Kidney (tissue), 14 donors: ENCODE measurements around the gene SLC23A1. TPM values are rescaled to one million over a fixed set of nuclear protein-coding genes. Genes with fewer than 3 reads are reported as not detected.
"Not testable (repeated sequence)": the region's sequence is repeated elsewhere in the genome, so short reads cannot be mapped to it uniquely, and the experiment has no call there.

Experiments
- DNase-seq, 5 donors: peaks; one replicate each; pipeline ENCODE4 v3.0.0-alpha.2; 2013 to 2020
- FAIRE-seq: peaks from 2 replicates; lab custom pipeline; 2012; peaks lifted over from hg19 to GRCh38; lab: Jason Lieb, UNC
- H3K27ac ChIP-seq, 2 donors: one replicate each; pipeline ENCODE4 v1.7.0; 2013; ENCODE audit warnings: low read depth in 2 of 2, low read length in 2 of 2, inconsistent platforms in 1 of 2
- H3K27me3 ChIP-seq: one replicate; pipeline ENCODE4 v1.7.1; 2013; ENCODE audit warnings: low read length, inconsistent platforms; ENCODE audit not compliant: control insufficient read depth, insufficient read depth
- H3K36me3 ChIP-seq, 3 donors: one replicate each; pipeline versions ENCODE4 v1.7.0 to v1.7.1; 2013; ENCODE audit warnings: low read length in 3 of 3, control low read depth in 1 of 3, inconsistent platforms in 1 of 3; ENCODE audit not compliant: insufficient read depth in 3 of 3, control insufficient read depth in 2 of 3
- H3K4me1 ChIP-seq, 3 donors: one replicate each; pipeline versions ENCODE4 v1.7.0 to v1.7.1; 2013; ENCODE audit warnings: low read length in 3 of 3, inconsistent platforms in 1 of 3, low read depth in 1 of 3; ENCODE audit not compliant: control insufficient read depth in 2 of 3, insufficient read depth in 2 of 3
- H3K4me3 ChIP-seq, 3 donors: one replicate each; pipeline versions ENCODE4 v1.7.0 to v1.8.1; 2013; ENCODE audit warnings: low read length in 3 of 3, control low read depth in 1 of 3, inconsistent platforms in 1 of 3
- H3K9ac ChIP-seq, 3 donors: one replicate each; pipeline versions ENCODE4 v1.7.0 to v1.7.1; 2013; ENCODE audit warnings: low read length in 3 of 3, control low read depth in 1 of 3, inconsistent platforms in 1 of 3
- H3K9me3 ChIP-seq, 3 donors: one replicate each; pipeline versions ENCODE4 v1.7.0 to v1.7.1; 2013; ENCODE audit warnings: low read length in 3 of 3, control low read depth in 1 of 3, inconsistent platforms in 1 of 3; ENCODE audit not compliant: control insufficient read depth in 2 of 3, insufficient read depth in 1 of 3
- intact Hi-C: fragments of 100-400 bp; cut with DNase I; formaldehyde crosslinking; loops from one replicate; pipeline ENCODE4 v1.11.1; 2022
- polyA plus RNA-seq: library from polyadenylated mRNA; stranded (reverse); fragments of 350-450 nt; fragmentation: Illumina TruSeq; extraction: RNeasy Lipid Tissue Mini Kit (QIAGEN cat#74804); gene quantifications from one replicate; pipeline ENCODE4 v1.2.3, GENCODE V29; 2014; ENCODE audit warnings: low read depth, low replicate concordance; ENCODE audit not compliant: insufficient read depth
- total RNA-seq: library from RNA; stranded (reverse); fragmentation: NEBNext Ultra II Directional; extraction: Animal tissue kit (Norgen Biotek cat#: 25700); gene quantifications from one replicate; pipeline ENCODE4 v1.2.1, GENCODE V29; 2021
- TF ChIP-seq, protein P1 (sequence below): IDR thresholded peaks from 3 replicates; pipeline ENCODE4 v1.5.1; 2012; ENCODE audit warnings: mild to moderate bottlenecking, moderate library complexity, borderline replicate concordance; ENCODE audit not compliant: insufficient read depth; ENCODE audit errors: extremely low read depth
- donor health status: control.
- donor health status: control.
- donor health status: control.
- donor health status: control.
- donor health status: control.
- donor health status: DM: yes; HTN: yes; CAD: no.
- donor health status: Normal renal cell carcinoma (clear cell type).

SLC23A1 gene
- total and polyA plus RNA-seq, 2 donors from 2014 or later: 3.5 to 31.9 TPM

DNA sequence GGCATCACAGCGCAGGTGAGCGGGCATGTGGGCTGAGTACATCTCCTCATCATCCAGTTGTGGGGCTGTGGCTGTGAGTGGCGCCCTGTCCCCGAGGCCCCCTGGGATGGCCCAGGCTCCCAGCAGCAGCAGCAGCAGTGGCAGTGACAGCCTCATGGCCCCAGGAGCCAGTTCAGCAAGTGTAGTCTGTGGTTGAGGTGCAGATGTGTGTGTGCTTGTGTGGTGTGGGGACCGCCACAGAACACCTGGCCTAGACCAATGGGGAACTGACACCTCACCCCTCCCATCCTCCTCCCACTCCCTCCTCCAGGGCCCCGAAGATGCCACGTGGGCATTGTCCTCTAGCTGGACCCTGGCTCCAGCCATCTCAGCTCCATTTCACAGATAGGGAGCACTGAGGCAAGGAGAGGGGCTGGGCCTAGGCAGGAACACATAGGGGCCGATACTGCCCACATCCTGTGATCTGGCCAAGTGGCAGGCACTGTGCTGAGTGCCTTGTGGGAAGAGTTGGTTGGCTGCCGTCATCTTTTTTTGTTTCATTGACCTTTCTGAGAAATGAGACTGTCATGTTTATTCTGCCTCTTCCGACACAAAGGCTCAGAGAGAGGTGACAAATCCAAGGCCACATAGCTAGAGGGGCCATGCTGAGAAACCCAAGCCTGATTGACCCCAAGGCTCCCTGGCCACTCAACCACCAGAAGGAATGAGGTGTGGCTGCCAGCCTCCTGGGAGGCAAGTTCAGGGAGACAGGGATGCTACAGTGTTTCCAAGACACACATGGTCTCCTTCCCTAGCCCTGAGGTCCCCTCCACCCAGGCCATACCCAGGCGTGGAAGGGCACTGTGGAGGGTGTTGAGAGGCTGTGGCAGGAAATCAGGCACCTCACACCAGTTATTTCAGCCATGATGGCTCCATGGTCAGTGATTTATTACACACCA lies 6.9 kb upstream of the SLC23A1 start, which contains the start of gene MZB1:
TSS of gene MZB1 (minus strand) at position 213 of the 938 bp plus-strand sequence. CDS start at position 156, 57 bp downstream.
- Histone ChIP-seq H3K9me3 (no peaks in the 10 kb centered on the region), H3K4me1 (peaks cover 0 to 13% (median 0%) of the 10 kb centered on the region in 3 donors), H3K27ac (no peak within 1 kb of the TSS), H3K9ac (no peak within 1 kb of the TSS), H3K36me3 (no peaks in the 10 kb centered on the region), H3K27me3 (peaks cover 4% of the 10 kb centered on the region), H3K4me3 (no peak within 1 kb of the TSS)
- DNase-seq: peak in 1 of 5 donors; percentile 46
- TF ChIP-seq, protein P1, sequence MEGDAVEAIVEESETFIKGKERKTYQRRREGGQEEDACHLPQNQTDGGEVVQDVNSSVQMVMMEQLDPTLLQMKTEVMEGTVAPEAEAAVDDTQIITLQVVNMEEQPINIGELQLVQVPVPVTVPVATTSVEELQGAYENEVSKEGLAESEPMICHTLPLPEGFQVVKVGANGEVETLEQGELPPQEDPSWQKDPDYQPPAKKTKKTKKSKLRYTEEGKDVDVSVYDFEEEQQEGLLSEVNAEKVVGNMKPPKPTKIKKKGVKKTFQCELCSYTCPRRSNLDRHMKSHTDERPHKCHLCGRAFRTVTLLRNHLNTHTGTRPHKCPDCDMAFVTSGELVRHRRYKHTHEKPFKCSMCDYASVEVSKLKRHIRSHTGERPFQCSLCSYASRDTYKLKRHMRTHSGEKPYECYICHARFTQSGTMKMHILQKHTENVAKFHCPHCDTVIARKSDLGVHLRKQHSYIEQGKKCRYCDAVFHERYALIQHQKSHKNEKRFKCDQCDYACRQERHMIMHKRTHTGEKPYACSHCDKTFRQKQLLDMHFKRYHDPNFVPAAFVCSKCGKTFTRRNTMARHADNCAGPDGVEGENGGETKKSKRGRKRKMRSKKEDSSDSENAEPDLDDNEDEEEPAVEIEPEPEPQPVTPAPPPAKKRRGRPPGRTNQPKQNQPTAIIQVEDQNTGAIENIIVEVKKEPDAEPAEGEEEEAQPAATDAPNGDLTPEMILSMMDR: no peak
- intact Hi-C loops: no loop called here
- FAIRE-seq: no peak

DNA sequence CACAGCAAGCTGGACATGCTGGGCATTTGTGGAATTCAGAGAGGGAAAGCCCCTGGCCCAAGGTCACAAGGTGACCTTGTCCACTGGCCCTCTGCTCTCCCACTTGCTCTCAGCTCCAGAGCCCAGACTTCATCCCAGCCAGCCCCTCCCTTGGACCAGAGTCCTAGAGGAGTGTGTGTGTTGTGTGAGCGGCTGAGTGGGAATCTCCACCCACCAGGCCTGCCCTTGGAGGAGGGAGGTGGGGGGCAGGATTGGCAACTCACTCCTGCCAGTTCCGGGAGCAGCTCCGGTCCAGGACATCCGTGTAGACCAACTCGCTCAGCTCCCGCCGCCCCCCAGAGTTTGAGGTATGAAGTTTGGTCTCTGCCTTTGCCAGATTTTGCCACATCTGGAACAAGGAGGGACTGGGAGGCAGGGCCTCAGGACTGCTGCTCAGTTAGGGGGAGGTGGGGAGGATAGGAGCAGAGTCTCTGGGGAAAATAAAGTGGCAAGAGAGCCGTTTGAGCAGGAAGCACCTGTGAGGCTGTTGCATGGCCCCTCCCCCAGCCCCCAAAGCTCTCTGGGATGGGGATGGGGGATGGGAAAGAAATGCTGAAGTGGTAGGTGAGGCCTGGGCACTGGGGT lies 5.2 kb upstream of the SLC23A1 start:
- H3K27me3 ChIP-seq: no peaks in the 10 kb centered on the region
- FAIRE-seq: no peak
- peak; percentile 33 to 89 (median 69) for DNase-seq
- no peaks in the 10 kb centered on the region for H3K36me3 ChIP-seq
- intact Hi-C loops: no loop called here
- no peaks in the 10 kb centered on the region for H3K9me3 ChIP-seq
- peak overlapping the region in 2 of 3 donors; percentile 22 to 29 for H3K4me3 ChIP-seq
- peaks cover 0 to 19% (median 16%) of the 10 kb centered on the region in 3 donors for H3K4me1 ChIP-seq
- peak overlapping the region in 1 of 2 donors; percentile 59 for H3K27ac ChIP-seq
- TF ChIP-seq, protein P1: no peak
- H3K9ac ChIP-seq: no peak overlapping the region

DNA sequence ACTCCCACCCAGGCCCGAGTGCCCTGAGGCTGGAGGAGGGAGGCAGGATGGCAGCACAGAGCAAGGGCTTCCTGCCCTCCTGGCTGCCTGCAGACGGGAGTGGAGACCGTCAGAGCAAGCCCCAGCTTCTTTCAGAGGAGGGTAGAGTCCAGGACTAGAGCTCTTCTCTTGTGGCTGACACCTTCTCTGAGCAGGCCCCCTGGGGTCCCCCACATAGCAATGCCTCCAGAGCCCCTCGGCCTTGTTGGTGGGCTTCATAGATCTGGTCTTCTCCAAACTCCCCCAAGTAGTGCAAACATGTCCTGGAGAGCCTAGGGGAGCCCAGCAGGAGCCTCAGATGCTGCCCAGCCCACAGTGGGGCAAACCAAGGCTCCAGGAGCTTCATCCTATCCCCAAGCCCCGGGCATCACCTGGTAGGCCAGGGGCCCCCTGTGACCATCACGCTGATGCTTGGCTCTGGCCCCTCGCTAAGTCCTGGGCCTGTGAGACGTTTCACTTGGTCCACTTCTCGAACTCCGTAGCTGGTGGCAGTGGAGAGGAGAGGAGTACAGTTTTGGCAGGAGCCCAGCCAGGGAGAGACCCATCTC lies 4.6 kb upstream of the SLC23A1 start:
- Histone ChIP-seq H3K4me3 (no peak overlapping the region), H3K4me1 (peaks cover 0 to 18% (median 17%) of the 10 kb centered on the region in 3 donors), H3K36me3 (no peaks in the 10 kb centered on the region), H3K27me3 (no peaks in the 10 kb centered on the region), H3K27ac (no peak overlapping the region), H3K9ac (no peak overlapping the region), H3K9me3 (no peaks in the 10 kb centered on the region)
- intact Hi-C loops: no loop called here
- DNase-seq (no peak), FAIRE-seq (no peak)
- TF ChIP-seq, protein P1: no peak

DNA sequence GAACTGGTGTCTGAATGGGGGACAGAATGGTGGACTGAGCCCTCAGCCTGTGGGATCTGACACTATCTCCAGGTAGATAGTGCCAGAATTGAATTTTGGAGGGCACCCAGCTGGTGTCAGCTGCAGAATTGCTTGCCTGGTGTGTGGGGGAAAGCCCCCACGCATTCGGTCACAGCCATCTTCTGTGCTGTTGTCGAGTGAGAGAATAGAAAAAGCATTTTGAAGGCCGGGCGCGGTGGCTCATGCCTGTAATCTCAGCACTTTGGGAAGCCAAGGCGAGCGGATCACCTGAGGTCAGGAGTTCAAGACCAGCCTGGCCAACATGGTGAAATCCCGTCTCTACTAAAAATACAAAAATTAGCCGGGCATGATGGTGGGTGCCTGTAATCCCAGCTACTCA lies 3.9 kb upstream of the SLC23A1 start:
- peaks cover 0 to 19% (median 19%) of the 10 kb centered on the region in 3 donors for H3K4me1 ChIP-seq
- FAIRE-seq, H3K27ac ChIP-seq, H3K36me3 ChIP-seq, H3K9ac ChIP-seq, intact Hi-C loops, H3K9me3 ChIP-seq, H3K27me3 ChIP-seq, H3K4me3 ChIP-seq: not testable (repeated sequence)
- peak in 1 of 5 donors; percentile 13 for DNase-seq
